Bronchus fibroblast of lung (primary cell): ENCODE data around the gene DNAH11. TPM values are rescaled to one million over a fixed set of nuclear protein-coding genes. Genes with fewer than 3 reads are reported as not detected.

Experiments
- total RNA-seq: library from RNA; depleted of rRNA; stranded (reverse); fragments of >200 nt; gene quantifications from 2 replicates; pipeline ENCODE4 v1.2.3, GENCODE V29; 2015

The DNAH11 gene, protein sequence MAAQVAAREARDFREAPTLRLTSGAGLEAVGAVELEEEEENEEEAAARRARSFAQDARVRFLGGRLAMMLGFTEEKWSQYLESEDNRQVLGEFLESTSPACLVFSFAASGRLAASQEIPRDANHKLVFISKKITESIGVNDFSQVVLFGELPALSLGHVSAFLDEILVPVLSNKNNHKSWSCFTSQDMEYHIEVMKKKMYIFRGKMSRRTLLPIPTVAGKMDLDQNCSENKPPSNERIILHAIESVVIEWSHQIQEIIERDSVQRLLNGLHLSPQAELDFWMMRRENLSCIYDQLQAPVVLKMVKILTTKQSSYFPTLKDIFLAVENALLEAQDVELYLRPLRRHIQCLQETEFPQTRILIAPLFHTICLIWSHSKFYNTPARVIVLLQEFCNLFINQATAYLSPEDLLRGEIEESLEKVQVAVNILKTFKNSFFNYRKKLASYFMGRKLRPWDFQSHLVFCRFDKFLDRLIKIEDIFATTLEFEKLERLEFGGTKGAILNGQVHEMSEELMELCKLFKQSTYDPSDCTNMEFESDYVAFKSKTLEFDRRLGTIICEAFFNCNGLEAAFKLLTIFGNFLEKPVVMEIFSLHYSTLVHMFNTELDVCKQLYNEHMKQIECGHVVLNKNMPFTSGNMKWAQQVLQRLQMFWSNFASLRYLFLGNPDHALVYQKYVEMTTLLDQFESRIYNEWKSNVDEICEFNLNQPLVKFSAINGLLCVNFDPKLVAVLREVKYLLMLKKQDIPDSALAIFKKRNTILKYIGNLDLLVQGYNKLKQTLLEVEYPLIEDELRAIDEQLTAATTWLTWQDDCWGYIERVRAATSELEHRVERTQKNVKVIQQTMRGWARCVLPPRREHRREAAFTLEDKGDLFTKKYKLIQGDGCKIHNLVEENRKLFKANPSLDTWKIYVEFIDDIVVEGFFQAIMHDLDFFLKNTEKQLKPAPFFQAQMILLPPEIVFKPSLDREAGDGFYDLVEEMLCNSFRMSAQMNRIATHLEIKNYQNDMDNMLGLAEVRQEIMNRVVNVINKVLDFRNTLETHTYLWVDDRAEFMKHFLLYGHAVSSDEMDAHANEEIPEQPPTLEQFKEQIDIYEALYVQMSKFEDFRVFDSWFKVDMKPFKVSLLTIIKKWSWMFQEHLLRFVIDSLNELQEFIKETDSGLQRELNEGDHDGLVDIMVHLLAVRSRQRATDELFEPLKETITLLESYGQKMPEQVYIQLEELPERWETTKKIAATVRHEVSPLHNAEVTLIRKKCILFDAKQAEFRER (N-terminal part only)
- total RNA-seq, result under 0.01 and 0.59 TPM in 2 replicates

DNA sequence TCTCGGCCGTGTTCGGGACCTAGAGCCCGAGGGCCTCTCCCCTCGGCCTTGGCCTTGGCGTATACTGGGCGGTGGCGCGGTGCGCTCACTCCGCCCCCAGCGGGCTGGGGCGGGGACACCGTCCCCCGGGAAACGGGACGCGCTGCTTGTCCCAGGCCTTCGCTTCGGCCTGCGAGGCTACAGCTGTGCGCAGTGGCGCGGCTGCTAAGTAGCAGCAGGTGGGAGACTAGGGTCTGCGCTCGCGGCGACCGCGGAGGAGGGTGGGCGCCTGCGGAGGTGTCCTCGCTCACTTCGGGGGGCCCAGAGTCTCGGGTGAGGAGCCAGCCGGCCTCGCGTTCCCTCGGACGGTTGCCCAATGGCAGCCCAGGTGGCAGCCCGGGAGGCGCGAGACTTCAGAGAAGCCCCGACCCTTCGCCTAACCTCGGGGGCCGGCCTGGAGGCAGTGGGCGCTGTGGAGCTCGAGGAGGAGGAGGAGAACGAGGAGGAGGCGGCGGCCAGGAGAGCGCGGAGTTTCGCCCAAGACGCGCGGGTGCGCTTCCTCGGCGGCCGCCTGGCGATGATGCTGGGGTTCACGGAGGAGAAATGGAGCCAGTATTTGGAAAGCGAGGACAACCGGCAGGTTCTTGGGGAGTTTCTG is at the start of gene DNAH11:
TSS of gene DNAH11 (plus strand) at position 149 of the 637 bp plus-strand sequence. CDS start at position 356, 207 bp downstream.

DNA sequence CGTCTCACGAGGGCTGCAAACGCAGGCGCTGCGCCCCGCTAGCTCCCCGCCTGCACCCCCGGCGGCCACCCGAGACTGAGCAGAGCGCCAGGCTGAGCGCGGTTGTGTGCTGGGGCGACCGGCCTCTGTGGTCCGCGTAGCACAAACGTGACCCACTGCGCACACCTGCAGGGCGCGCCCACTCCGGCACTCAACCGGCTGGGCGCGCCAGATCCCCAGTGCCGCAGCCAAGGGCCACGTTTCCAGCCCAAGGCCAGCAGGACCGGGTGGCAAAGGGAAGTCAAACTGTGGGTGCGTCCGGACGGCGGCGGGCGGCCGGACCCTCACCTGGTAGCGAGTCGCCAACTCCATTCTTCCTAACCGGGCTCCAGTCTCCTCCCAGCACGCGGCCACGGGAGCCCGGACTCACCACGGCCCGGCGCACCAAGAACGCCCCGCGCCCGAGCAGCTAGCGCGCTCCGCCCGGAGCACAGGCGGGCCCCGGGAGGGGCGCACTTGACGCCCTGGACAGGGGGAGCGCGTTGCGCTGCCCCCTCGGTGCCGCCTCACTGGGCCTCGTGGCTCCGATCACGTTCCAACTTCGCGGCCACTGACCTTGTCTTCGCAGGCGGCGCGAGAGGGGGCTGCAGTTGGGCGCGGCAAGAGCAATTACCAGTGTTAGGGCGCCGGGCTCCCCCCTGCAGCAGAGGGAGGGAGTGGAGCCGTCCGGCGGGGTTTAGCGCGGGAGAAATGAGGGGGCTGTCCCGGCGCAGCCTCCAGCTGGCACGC is 402.8 kb downstream of the DNAH11 start, which contains the start of gene CDCA7L:
TSS of gene CDCA7L (minus strand) at position 446 of the 768 bp plus-strand sequence. CDS start at position 351, 95 bp downstream.

Other genes with a start within 250 kb of the DNAH11 start
- gene SP4, start 115.0 kb upstream of the DNAH11 start, total RNA-seq, result 3.6 and 4.2 TPM in 2 replicates